H54 (cell line): ENCODE data around the gene PRSS27.
"Not testable (repeated sequence)": the region's sequence is repeated elsewhere in the genome, so short reads cannot be mapped to it uniquely, and the experiment has no call there.

ENCODE experiments used
- DNase-seq: peaks from one replicate; pipeline ENCODE4 v3.0.0; 2011; ENCODE audit warnings: low spot score, mixed read lengths; ENCODE audit not compliant: insufficient read length
- FAIRE-seq: peaks from 3 replicates; lab custom pipeline; 2011; peaks lifted over from hg19 to GRCh38; lab: Jason Lieb, UNC
- POLR2A ChIP-seq: IDR thresholded peaks from 2 replicates; pipeline ENCODE4 v1.6.1; 2011; ENCODE audit warnings: low read depth, mild to moderate bottlenecking, low read length

The PRSS27 gene

GRCh38 chr16:2675714-2676113 is 44.3 kb downstream of the PRSS27 start:
- no peak for TF ChIP-seq POLR2A
- FAIRE-seq (no peak), DNase-seq (no peak)

GRCh38 chr16:2675021-2675420 is 45.0 kb downstream of the PRSS27 start:
- DNase-seq: no peak
- no peak for FAIRE-seq
- TF ChIP-seq POLR2A: no peak

GRCh38 chr16:2673066-2673999 is 46.7 kb downstream of the PRSS27 start:
- peak; percentile 86 for TF ChIP-seq POLR2A
- DNase-seq: peak; percentile 84
- no peak for FAIRE-seq

GRCh38 chr16:2671741-2672140 is 48.3 kb downstream of the PRSS27 start:
- no peak for TF ChIP-seq POLR2A
- no peak for FAIRE-seq
- DNase-seq: no peak

- not testable (repeated sequence) for FAIRE-seq, DNase-seq
These were observed 48.8 kb downstream of the PRSS27 start for GRCh38 chr16:2671193-2671592.

- DNase-seq, FAIRE-seq: not testable (repeated sequence)
These were observed 50.0 kb downstream of the PRSS27 start for GRCh38 chr16:2670017-2670416.

GRCh38 chr16:2669587-2669986 is 50.4 kb downstream of the PRSS27 start:
- not testable (repeated sequence) for DNase-seq, FAIRE-seq

- not testable (repeated sequence) for DNase-seq, FAIRE-seq
These were observed 53.4 kb downstream of the PRSS27 start for GRCh38 chr16:2666671-2667070.

- DNase-seq (no peak), FAIRE-seq (no peak)
- no peak for TF ChIP-seq POLR2A
These were observed 55.4 kb downstream of the PRSS27 start for GRCh38 chr16:2664574-2664982.

- TF ChIP-seq POLR2A: no peak
- no peak for FAIRE-seq
- DNase-seq: no peak
These were observed 56.2 kb downstream of the PRSS27 start for GRCh38 chr16:2663553-2664546.
